H9 (cell line): Measurements from ENCODE around the gene MLIP. TPM values are rescaled to one million over a fixed set of nuclear protein-coding genes. Genes with fewer than 3 reads are reported as not detected.

Experiments used
- DNase-seq: peaks from one replicate; pipeline ENCODE4 v3.0.0-alpha.2; 2017
- H2AFZ ChIP-seq: one replicate; pipeline ENCODE4 v1.6.1; 2013; ENCODE audit warnings: mild to moderate bottlenecking, low read length, control low read depth, moderate library complexity
- H2AK5ac ChIP-seq: 2 replicates; pipeline ENCODE4 v1.6.1; 2013; ENCODE audit warnings: low read length, control low read depth, mixed read lengths; ENCODE audit not compliant: insufficient read length
- H2BK120ac ChIP-seq: one replicate; pipeline ENCODE4 v1.6.1; 2013; ENCODE audit warnings: low read depth, mild to moderate bottlenecking, low read length, control low read depth, inconsistent platforms; ENCODE audit not compliant: poor library complexity, severe bottlenecking
- H2BK12ac ChIP-seq: 2 replicates; pipeline ENCODE4 v1.6.1; 2013; ENCODE audit warnings: low read length, control low read depth, mixed read lengths, low read depth; ENCODE audit not compliant: insufficient read length
- H2BK15ac ChIP-seq: 2 replicates; pipeline ENCODE4 v1.6.1; 2013; ENCODE audit warnings: low read depth, low read length, control low read depth
- H2BK20ac ChIP-seq: one replicate; pipeline ENCODE4 v1.6.1; 2013; ENCODE audit warnings: low read depth, mild to moderate bottlenecking, low read length, control low read depth, inconsistent platforms; ENCODE audit not compliant: poor library complexity, severe bottlenecking
- H2BK5ac ChIP-seq: 2 replicates; pipeline ENCODE4 v1.6.1; 2013; ENCODE audit warnings: low read length, control low read depth, mixed read lengths; ENCODE audit not compliant: insufficient read length
- H3K14ac ChIP-seq: 2 replicates; pipeline ENCODE4 v1.6.1; 2013; ENCODE audit warnings: low read length, control low read depth; ENCODE audit not compliant: insufficient read depth
- H3K18ac ChIP-seq: 2 replicates; pipeline ENCODE4 v1.6.1; 2013; ENCODE audit warnings: low read depth, mild to moderate bottlenecking, mixed read lengths, low read length, control low read depth; ENCODE audit not compliant: insufficient read length
- H3K23ac ChIP-seq: 2 replicates; pipeline ENCODE4 v1.6.1; 2013; ENCODE audit warnings: low read length, control low read depth, mixed read lengths, low read depth; ENCODE audit not compliant: insufficient read length
- H3K23me2 ChIP-seq: 2 replicates; pipeline ENCODE4 v1.6.1; 2013; ENCODE audit warnings: low read depth, mild to moderate bottlenecking, mixed read lengths, low read length, control low read depth; ENCODE audit not compliant: insufficient read length, poor library complexity, severe bottlenecking
- H3K27ac ChIP-seq: 2 replicates; pipeline ENCODE4 v1.5.1; 2013; ENCODE audit warnings: low read length, control low read depth, mixed read lengths, low read depth; ENCODE audit not compliant: insufficient read length
- H3K27me3 ChIP-seq: 2 replicates; pipeline ENCODE4 v1.6.1; 2013; ENCODE audit warnings: low read length, control low read depth, inconsistent platforms; ENCODE audit not compliant: insufficient read depth
- H3K4ac ChIP-seq: 2 replicates; pipeline ENCODE4 v1.6.1; 2013; ENCODE audit warnings: low read depth, mild to moderate bottlenecking, control low read depth, inconsistent platforms, low read length, moderate library complexity
- H3K4me1 ChIP-seq: 2 replicates; pipeline ENCODE4 v1.6.1; 2013; ENCODE audit warnings: low read length, control low read depth, inconsistent platforms; ENCODE audit not compliant: insufficient read depth
- H3K4me2 ChIP-seq: 2 replicates; pipeline ENCODE4 v1.6.1; 2013; ENCODE audit warnings: low read length, control low read depth, mixed read lengths; ENCODE audit not compliant: insufficient read length, insufficient read depth
- H3K56ac ChIP-seq: 2 replicates; pipeline ENCODE4 v1.6.1; 2013; ENCODE audit warnings: low read depth, mild to moderate bottlenecking, mixed read lengths, low read length, control low read depth; ENCODE audit not compliant: insufficient read length
- H3K79me1 ChIP-seq: 2 replicates; pipeline ENCODE4 v1.6.1; 2013; ENCODE audit warnings: low read depth, mild to moderate bottlenecking, moderate library complexity, low read length, control low read depth, inconsistent platforms; ENCODE audit not compliant: insufficient read depth, poor library complexity, severe bottlenecking
- H3K79me2 ChIP-seq: 2 replicates; pipeline ENCODE4 v1.6.1; 2013; ENCODE audit warnings: low read length, control low read depth, inconsistent platforms; ENCODE audit not compliant: insufficient read depth
- H3K9ac ChIP-seq: 2 replicates; pipeline ENCODE4 v1.6.1; 2013; ENCODE audit warnings: low read length, control low read depth, mixed read lengths; ENCODE audit not compliant: insufficient read length; ENCODE audit errors: extremely low read depth
- H3K9me3 ChIP-seq: one replicate; pipeline ENCODE4 v1.6.1; 2013; ENCODE audit warnings: low read depth, low read length, inconsistent platforms; ENCODE audit not compliant: control insufficient read depth
- H3T11ph ChIP-seq: one replicate; pipeline ENCODE4 v1.6.1; 2013; ENCODE audit warnings: mild to moderate bottlenecking, low read length, control low read depth, inconsistent platforms
- H4K20me1 ChIP-seq: one replicate; pipeline ENCODE4 v1.6.1; 2013; ENCODE audit not compliant: control insufficient read depth, insufficient read length, insufficient read depth
- H4K5ac ChIP-seq: 2 replicates; pipeline ENCODE4 v1.6.1; 2013; ENCODE audit warnings: low read depth, mild to moderate bottlenecking, mixed read lengths, low read length, control low read depth; ENCODE audit not compliant: insufficient read length
- H4K8ac ChIP-seq: replicated peaks from 2 replicates; pipeline ENCODE4 v1.6.1; 2013; ENCODE audit warnings: low read length, control low read depth, mixed read lengths, low read depth; ENCODE audit not compliant: insufficient read length
- H4K91ac ChIP-seq: 2 replicates; pipeline ENCODE4 v1.6.1; 2013; ENCODE audit warnings: low read depth, mild to moderate bottlenecking, moderate library complexity, mixed read lengths, low read length, control low read depth; ENCODE audit not compliant: insufficient read length
- H3K27ac Mint-ChIP-seq, 3 experiments: 2 replicates in 2 of 3; 3 replicates in 1 of 3; pipeline ENCODE4 v1.8.0; 2020 to 2021; ENCODE audit warnings: mixed read lengths in 3 of 3, mild to moderate bottlenecking in 1 of 3, moderate library complexity in 1 of 3
- H3K27me3 Mint-ChIP-seq: 2 replicates; pipeline ENCODE4 v1.8.0; 2021; ENCODE audit warnings: low read depth, mild to moderate bottlenecking, moderate library complexity, mixed read lengths
- H3K36me3 Mint-ChIP-seq, 3 experiments: 2 replicates in 2 of 3; 3 replicates in 1 of 3; pipeline ENCODE4 v1.8.0; 2020 to 2021; ENCODE audit warnings: low read depth in 3 of 3, mixed read lengths in 3 of 3; ENCODE audit not compliant: insufficient read depth in 1 of 3
- H3K4me1 Mint-ChIP-seq, 2 experiments: 2 replicates each; pipeline ENCODE4 v1.8.0; 2020; ENCODE audit warnings: mixed read lengths in 2 of 2
- H3K4me3 Mint-ChIP-seq, 2 experiments: 2 replicates in 1 of 2; 3 replicates in 1 of 2; pipeline ENCODE4 v1.8.0; 2020 to 2021; ENCODE audit warnings: mild to moderate bottlenecking in 2 of 2, mixed read lengths in 2 of 2, moderate library complexity in 1 of 2
- H3K9me3 Mint-ChIP-seq, 2 experiments: 2 replicates in 1 of 2; 3 replicates in 1 of 2; pipeline ENCODE4 v1.8.0; 2020; ENCODE audit warnings: mild to moderate bottlenecking in 2 of 2, mixed read lengths in 2 of 2, moderate library complexity in 1 of 2
- WGBS: extraction: QIAGEN DNeasy Blood & Tissue Kit; methylation state at CpG from one replicate; pipeline ENCODE4 v1.1.7; 2013; ENCODE audit warnings: missing lambda C conversion rate, low lambda C conversion rate, mixed read lengths; ENCODE audit not compliant: insufficient read length; ENCODE audit errors: extremely low coverage; 5-methylcytosine and 5-hydroxymethylcytosine counted together
- total RNA-seq: library from RNA; stranded (reverse); gene quantifications from 2 replicates; pipeline ENCODE4 v1.2.1, GENCODE V29; 2021
- TF ChIP-seq, protein P1 (sequence below): fragments of 200-600 bp; sonication (generic); conservative IDR thresholded peaks from 3 replicates; pipeline ENCODE4 v1.8.0; 2021; ENCODE audit warnings: antibody characterized with exemption, mild to moderate bottlenecking

Gene MLIP
- total RNA-seq, 1 experiment from 2014 or later = not detected

DNA sequence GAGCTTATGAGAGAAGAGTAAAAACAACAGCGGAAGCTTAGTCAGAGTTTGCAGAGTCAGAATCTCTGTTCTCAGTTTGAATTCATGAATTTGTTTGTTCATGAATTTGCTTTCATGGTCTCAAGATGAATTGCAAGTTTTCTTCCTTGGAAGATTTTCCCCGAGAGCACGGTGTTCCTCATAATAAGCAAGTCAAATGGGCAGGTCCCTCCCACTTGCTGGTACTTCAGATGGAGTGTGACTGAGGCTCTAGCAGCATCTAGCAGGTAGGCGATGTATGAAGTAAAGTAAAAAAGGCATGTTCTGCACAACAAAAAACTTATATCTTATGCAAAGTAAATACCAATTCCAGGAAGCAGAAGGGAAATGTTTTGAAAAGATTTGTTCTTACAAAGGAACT is 15.5 kb upstream of the MLIP start:
- Histone ChIP-seq H2BK15ac (no peak overlapping the region), H3K27me3 (no peaks in the 10 kb centered on the region), H2BK120ac (no peak overlapping the region), H4K20me1 (no peaks in the 10 kb centered on the region), H2AFZ (peak overlapping the region; percentile 22), H3K9ac (no peak overlapping the region), H3K23ac (no peak overlapping the region), H4K8ac (no peak overlapping the region), H3K9me3 (no peaks in the 10 kb centered on the region), H3K18ac (no peak overlapping the region), H3K23me2 (no peaks in the 10 kb centered on the region), H3K79me1 (no peaks in the 10 kb centered on the region), H3K4me2 (no peak overlapping the region), H3K27ac (no peak overlapping the region), H3K79me2 (no peaks in the 10 kb centered on the region), H3K14ac (no peak overlapping the region), H4K91ac (no peak overlapping the region), H4K5ac (no peak overlapping the region), H2BK5ac (no peak overlapping the region), H2BK20ac (no peak overlapping the region), H2BK12ac (no peak overlapping the region), H3K4ac (no peak overlapping the region), H3K4me1 (no peaks in the 10 kb centered on the region), H2AK5ac (no peak overlapping the region), H3T11ph (no peak overlapping the region), H3K56ac (no peak overlapping the region)
- no CpG with 5 or more reads among the region's 4 CpGs for WGBS
- H3K36me3 Mint-ChIP-seq = no peaks in the 10 kb centered on the region
- no peaks in the 10 kb centered on the region for H3K4me1 Mint-ChIP-seq
- TF ChIP-seq, protein P1, sequence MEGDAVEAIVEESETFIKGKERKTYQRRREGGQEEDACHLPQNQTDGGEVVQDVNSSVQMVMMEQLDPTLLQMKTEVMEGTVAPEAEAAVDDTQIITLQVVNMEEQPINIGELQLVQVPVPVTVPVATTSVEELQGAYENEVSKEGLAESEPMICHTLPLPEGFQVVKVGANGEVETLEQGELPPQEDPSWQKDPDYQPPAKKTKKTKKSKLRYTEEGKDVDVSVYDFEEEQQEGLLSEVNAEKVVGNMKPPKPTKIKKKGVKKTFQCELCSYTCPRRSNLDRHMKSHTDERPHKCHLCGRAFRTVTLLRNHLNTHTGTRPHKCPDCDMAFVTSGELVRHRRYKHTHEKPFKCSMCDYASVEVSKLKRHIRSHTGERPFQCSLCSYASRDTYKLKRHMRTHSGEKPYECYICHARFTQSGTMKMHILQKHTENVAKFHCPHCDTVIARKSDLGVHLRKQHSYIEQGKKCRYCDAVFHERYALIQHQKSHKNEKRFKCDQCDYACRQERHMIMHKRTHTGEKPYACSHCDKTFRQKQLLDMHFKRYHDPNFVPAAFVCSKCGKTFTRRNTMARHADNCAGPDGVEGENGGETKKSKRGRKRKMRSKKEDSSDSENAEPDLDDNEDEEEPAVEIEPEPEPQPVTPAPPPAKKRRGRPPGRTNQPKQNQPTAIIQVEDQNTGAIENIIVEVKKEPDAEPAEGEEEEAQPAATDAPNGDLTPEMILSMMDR = no peak
- H3K27ac Mint-ChIP-seq = no peak overlapping the region
- H3K9me3 Mint-ChIP-seq = no peaks in the 10 kb centered on the region
- no peaks in the 10 kb centered on the region for H3K27me3 Mint-ChIP-seq
- no peak for DNase-seq
- H3K4me3 Mint-ChIP-seq = no peak overlapping the region
